Measurements from ENCODE around the gene NCKAP5.

DNA sequence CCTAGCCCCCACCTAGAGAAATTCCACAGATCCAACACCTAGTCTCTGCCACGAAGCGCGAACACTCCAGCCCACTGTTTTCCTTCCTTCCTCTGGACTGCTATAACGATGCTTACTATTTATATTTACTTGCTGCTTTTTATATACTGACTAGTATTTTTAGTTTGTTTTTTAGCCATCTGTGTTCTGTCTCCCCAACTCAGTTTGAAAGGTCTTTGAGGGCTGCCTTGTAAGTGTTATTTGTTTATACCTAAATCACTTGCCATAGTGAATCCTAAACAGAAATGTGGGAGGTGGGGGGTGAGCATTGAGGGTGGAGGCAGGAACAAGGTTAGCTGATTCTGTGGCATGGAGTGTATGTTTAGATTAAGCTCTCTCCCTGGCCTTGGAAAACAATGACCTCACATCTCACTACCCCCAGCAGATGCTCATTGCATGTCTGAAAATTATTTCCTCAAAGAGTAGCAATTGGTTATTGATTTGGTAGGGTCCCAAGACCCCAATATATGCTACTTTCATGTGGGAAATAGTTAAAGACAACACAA, 1.1 kb upstream of the NCKAP5 start:
- TF ChIP-seq, protein P1, sequence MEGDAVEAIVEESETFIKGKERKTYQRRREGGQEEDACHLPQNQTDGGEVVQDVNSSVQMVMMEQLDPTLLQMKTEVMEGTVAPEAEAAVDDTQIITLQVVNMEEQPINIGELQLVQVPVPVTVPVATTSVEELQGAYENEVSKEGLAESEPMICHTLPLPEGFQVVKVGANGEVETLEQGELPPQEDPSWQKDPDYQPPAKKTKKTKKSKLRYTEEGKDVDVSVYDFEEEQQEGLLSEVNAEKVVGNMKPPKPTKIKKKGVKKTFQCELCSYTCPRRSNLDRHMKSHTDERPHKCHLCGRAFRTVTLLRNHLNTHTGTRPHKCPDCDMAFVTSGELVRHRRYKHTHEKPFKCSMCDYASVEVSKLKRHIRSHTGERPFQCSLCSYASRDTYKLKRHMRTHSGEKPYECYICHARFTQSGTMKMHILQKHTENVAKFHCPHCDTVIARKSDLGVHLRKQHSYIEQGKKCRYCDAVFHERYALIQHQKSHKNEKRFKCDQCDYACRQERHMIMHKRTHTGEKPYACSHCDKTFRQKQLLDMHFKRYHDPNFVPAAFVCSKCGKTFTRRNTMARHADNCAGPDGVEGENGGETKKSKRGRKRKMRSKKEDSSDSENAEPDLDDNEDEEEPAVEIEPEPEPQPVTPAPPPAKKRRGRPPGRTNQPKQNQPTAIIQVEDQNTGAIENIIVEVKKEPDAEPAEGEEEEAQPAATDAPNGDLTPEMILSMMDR (IDR thresholded peaks at IDR 0.05 in 8 of 11, conservative IDR thresholded peaks at IDR 0.05 in 3 of 11) = no peak
- TF ChIP-seq POLR2A (IDR thresholded peaks at IDR 0.05) (no peak), POLR2AphosphoS5 (IDR thresholded peaks at IDR 0.05) (no peak)

All from spleen (tissue), 7 donors.